NCI-H526 (cell line): ENCODE data around the gene NFIB.
A peak's percentile ranks its signal among the peaks of the same experiment; 100 is the strongest.

Source experiments
- DNase-seq, 2 experiments: peaks; one replicate each; lab custom pipeline; 2025; lab: John Stamatoyannopoulos, UW

NFIB gene

DNA sequence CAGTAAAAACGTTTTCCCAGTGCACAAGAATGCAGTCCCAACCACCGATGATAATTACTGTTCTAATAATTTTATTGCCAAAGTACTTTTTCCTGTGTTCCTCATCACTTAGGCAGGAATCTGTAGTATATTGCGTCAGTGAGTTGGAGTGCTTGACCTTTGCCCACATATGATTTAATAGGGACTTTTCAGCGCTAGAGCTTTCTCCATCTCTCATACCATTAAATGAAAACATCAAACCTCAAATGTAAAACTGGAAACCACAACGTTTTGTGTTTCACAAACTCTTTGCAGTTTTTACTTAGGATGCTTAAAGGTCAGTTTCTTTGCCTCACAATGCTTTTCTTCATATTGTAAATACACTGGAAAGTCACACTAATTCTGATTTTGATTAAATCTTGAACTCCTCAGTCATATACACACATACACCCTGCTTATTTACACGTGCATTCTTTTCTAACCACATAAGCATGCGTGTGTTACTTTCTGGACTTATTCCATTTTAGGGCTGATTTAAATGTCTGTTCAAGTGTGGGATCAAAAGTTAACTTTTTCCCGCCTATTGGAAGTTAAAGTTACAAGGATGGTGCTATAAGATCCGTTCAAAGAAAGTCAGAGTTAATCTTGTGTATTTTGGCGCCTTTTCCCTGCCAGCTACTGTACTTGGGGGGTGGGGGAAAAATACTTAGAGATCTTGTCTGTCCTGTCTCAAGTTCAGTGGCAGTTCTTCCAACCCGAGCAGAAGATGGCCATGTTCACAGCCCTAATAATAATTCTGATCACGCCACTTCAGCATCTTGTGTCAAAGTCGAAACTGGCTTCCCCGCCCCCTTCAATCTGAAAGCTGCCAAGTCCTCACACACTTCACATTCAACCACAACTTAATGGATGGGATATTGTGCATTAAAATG, 6.6 kb upstream of the NFIB start:
- DNase-seq = no peak

- DNase-seq = no peak
Measured at GRCh38 chr9:14318934-14319580, 5.1 kb upstream of the NFIB start.

DNA sequence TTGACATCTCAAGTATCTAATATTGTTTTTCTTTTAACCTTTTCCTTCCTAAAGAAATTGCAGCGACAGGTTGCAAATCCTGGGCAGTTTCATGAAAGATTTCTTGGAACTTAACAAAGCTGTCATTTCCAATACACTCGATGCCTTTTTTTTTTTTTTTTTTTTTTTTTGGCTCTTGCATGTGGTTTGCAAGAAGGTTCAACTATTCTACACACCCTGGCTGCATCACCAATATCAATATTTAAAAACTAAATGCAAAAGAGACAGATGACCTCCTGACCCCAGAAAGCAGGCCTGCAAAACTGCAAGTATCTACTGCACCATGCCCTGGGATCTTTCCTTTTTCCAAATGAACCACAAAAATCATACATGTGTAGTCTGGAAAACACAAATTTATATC, 4.4 kb upstream of the NFIB start:
- DNase-seq = no peak

DNA sequence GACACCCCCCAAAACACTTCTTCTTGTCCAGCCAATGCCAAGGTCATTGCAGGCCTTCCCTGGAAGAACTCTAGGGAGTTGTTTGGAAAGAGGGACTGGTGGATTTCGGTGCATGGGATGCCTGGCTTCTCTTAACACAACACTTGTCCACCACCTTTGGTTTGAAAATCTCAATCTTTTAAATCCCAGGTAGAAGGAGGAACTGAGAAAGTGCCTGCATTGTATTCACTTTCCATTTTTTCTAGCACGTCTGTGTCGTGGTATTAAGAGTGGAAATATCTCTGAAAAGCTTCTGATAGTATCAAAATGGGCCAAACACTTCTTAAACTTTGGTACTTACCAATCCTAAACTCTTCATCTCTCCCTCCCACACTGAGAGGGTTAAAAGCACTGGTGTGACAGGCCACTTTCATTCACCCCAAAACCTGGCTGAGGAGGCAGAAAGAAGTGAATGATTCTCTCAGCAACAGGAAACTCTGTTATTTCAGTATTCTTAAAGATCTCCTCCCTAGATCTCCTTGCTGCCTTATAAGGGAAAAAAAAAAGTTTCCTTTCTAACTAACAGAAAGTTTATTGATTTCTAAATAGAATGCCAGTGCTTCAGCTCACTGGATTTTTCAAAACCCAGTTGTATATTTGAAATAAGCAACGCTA, 3.9 kb upstream of the NFIB start:
- DNase-seq = no peak

GRCh38 chr9:14316602-14317300, 2.8 kb upstream of the NFIB start:
- DNase-seq = no peak

GRCh38 chr9:14315875-14316601, 2.1 kb upstream of the NFIB start:
- DNase-seq = peak; percentile 20 to 54

DNA sequence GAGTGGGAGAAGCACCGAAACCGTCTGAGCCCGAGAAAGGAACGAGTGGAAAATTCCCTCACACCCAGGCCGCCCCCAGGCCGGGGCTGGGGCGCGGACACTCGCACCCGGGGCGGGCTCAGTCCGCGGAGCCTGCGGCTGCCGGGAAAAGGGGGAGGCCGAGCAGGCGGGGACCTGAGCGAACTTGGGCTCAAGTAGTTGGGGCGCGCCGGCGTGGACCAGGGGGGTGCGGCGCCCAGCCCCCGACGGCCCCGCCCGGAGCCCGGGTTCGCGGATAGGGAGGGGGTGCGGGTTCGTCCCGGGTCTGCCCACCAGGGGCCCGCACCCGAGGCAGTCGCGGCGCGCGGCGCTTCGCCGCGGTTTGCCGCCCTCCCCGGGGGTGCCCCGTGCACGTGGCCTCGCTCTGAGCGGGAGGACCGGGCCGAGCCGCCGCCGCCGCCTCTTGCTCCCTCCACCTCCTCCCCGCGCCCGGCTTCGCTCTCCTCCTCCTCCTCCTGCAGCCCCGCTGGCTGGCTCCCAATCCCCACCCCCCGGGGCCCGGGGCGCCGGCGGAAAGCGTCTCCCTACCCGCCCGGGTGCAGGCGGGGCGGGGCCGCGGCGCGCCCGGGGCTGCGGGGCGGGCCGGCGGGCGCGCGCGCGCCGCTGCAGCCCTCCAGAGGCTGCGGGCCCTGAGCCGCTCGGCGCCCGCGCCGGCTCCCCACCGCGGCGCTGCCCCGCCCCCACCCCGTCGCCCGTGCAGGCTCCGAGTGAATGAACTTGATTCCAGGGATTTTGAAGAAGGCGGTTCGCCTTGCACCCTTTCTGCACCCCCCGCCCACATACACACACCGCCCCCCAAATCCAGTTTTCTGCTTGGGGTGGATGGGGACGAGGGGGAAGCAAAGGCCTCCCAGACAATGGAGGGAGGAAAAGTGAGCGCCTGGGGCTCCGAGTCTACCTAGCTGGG, 1.3 kb upstream of the NFIB start:
- DNase-seq = peak; percentile 27 to 85

GRCh38 chr9:14314424-14314928, 535 bp upstream of the NFIB start:
- peak; percentile 45 to 79 for DNase-seq

- peak in 1 of 2 experiments; percentile 69 for DNase-seq
Measured at GRCh38 chr9:14313378-14313940, 482 bp downstream of the NFIB start.

DNA sequence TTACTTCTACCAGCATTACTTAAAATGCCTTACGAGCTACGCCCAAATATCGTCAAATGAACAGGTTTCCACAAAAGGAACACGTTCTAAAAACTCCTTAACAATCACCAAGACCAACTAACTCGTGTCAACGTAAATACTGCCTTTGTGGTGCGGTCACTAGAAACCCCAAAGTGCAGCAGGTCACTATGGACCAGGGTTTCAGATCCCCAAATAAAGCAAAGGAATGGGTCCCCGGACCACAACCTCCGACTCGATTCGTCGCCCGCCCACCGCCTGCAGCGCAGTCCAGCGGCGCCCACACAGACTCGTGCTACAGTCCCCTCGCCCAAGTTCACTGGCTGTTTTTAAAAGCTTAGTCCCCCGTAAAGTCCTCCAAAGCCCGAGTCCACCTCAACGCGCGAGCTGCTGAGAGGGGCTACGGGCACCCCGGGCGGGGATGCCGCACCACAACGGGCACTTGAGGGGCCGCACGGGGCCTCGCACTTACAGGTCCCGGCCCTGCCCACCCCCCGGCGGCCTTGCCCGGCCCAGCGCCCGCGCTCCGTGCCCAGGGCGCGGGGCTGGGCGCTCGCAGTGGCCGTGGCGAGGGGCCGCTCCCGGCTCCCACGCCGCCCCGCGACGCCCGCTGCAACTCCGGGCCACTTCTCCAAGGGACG, 1.1 kb downstream of the NFIB start:
- DNase-seq = no peak

GRCh38 chr9:14311956-14312685, 1.8 kb downstream of the NFIB start:
- DNase-seq = no peak

GRCh38 chr9:14311171-14311949, 2.6 kb downstream of the NFIB start:
- DNase-seq = no peak

GRCh38 chr9:14310311-14310710, 3.6 kb downstream of the NFIB start:
- no peak for DNase-seq

DNA sequence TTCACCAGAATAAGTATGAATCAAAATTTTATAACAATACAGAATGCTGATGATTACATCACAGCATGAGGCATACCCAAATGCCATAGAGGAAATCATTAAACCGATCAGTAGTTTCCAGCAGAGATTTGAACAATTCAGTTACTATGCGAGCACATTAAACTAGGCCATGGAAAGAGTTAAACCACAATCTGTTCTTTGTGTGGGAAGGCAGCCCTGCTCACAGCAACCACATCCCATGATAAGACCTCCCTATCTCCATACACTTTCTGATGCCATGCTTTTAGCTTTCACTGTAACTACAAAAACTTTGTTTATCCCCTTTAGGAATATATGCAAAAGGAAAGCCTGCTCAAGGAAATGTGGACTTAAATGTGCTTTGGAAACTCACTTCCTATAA, 4.5 kb downstream of the NFIB start:
- no peak for DNase-seq

DNA sequence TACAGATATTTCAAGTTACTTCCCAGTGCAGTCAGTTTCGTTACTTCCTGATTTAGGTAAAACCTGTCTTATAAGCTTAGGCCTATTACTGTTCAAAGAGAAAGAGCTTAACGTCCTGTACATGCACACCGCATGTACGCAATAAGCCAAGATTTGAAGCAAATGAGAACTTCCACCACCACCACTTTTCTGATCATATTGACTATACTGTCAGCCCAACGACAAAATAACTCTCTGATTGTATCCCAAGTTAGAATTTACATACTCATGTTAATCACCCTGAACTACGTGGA, 5.1 kb downstream of the NFIB start:
- DNase-seq = no peak

DNA sequence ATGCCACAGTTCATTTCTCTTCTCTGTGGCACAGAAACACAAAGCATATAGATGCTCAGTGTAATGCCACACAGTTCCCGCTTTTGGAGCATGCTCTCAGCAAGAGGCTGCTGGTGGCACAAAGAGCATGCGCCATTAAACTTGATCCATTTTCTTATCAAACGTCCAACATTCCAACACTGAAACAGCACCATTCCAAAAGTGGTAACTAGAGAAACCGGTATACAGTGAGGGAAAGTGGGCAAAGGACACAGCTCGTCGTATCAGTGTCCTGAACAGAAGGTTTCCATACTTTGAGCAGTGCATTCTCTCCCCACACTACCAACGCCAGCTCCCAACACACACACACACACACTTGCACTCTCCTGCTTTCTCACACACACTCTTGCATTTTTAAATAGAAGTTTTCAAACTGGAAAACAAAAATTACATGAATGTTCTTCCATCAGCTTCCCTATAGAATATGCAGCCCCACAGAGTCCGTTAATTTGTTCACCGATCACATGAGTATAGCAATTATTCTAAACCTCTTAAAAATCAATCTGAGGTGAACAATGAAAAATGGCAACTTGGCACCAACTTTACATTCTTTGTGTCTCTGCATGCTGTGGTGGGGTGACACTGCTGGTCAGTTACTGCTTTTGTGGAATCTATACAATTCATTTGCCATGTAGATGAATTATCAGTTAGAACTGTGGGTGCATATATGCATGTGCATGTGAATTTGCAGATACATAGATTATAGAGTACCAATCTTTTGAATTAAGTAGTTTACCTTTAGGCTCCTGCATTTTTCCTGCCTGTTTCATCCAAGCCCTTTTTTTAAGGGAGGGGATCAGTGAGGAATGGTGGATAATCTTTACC, 5.7 kb downstream of the NFIB start:
- DNase-seq = no peak
